ENCODE measurements around the gene XAGE1B. TPM values are rescaled to one million over a fixed set of nuclear protein-coding genes. Genes with fewer than 3 reads are reported as not detected.
"Not testable (repeated sequence)": the region's sequence is repeated elsewhere in the genome, so short reads cannot be mapped to it uniquely, and the experiment has no call there.

Gene XAGE1B
- total and polyA plus RNA-seq, 2 of the 8 experiments (the other 6 are each of a cell fraction or from before 2014, with no cell fraction given): not detected

GRCh38 chrX:52495545-52496418, 21.1 kb downstream of the XAGE1B start, which contains the start of gene XAGE1A:
Gene XAGE1A (plus strand): TSS chrX:52495808. CDS start chrX:52497362, 1,554 bp downstream.
- H3K79me2 ChIP-seq (ENCODE audit: control insufficient read depth in 1 of 2, insufficient read depth in 2 of 2, low read length in 2 of 2); H3K4ac ChIP-seq (replicated peaks; ENCODE audit: insufficient read length, low read depth, low read length); H3K4me2 ChIP-seq (ENCODE audit: insufficient read depth in 1 of 2, low read depth in 2 of 2, low read length in 2 of 2); H3K36me3 ChIP-seq (ENCODE audit: control insufficient read depth in 2 of 4, insufficient read depth in 4 of 4, low read length in 3 of 4); H2BK20ac ChIP-seq (ENCODE audit: low read length); CTCF ChIA-PET (ENCODE audit: partially characterized antibody); H3K79me1 ChIP-seq (ENCODE audit: low read depth, low read length); H3K4me1 ChIP-seq (replicated peaks in 1 of 4; ENCODE audit: control insufficient read depth in 3 of 4, insufficient read depth in 4 of 4, low read length in 3 of 4); H3K23me2 ChIP-seq (ENCODE audit: low read depth, low read length); H3K9me3 ChIP-seq (ENCODE audit: insufficient read depth in 2 of 2, low read depth in 1 of 2, low read length in 1 of 2); H3K18ac ChIP-seq (ENCODE audit: extremely low read depth, low read length); DNase-seq (ENCODE audit: low read depth in 1 of 2, low spot score in 2 of 2); FAIRE-seq; H2BK120ac ChIP-seq (replicated peaks; ENCODE audit: low read depth, low read length); H4K5ac ChIP-seq (ENCODE audit: insufficient read length, low read depth, low read length); H3K56ac ChIP-seq (replicated peaks; ENCODE audit: insufficient read length, low read depth, low read length); H2BK12ac ChIP-seq (ENCODE audit: low read depth, low read length); H4K91ac ChIP-seq (replicated peaks; ENCODE audit: insufficient read length, low read length); H3K27ac ChIP-seq (ENCODE audit: low read depth, low read length); H3K9ac ChIP-seq (replicated peaks in 1 of 4; ENCODE audit: extremely low read depth in 1 of 4, low read depth in 3 of 4, low read length in 3 of 4); H4K8ac ChIP-seq (ENCODE audit: extremely low read depth, insufficient read depth, low read length); H2BK5ac ChIP-seq (ENCODE audit: low read depth, low read length); H3K27me3 ChIP-seq (replicated peaks in 1 of 4; ENCODE audit: control insufficient read depth in 3 of 4, extremely low read depth in 1 of 4, insufficient read depth in 3 of 4, low read length in 3 of 4); H3K23ac ChIP-seq (ENCODE audit: insufficient read length); POLR2A ChIA-PET (ENCODE audit: partially characterized antibody); H2AK5ac ChIP-seq (ENCODE audit: low read depth, low read length); H2BK15ac ChIP-seq (ENCODE audit: low read length); H3K4me3 ChIP-seq (ENCODE audit: extremely low read depth in 1 of 4, insufficient read depth in 2 of 4, low read depth in 3 of 4, low read length in 4 of 4); H3K14ac ChIP-seq (ENCODE audit: insufficient read length); H2AFZ ChIP-seq (ENCODE audit: low read length); H4K20me1 ChIP-seq (replicated peaks in 1 of 2; ENCODE audit: control insufficient read depth in 1 of 2, insufficient read depth in 2 of 2, low read length in 2 of 2): not testable (repeated sequence)
- no CpG with 5 or more reads among the region's 41 CpGs for WGBS, 2 experiments (ENCODE audit: extremely low coverage in 1 of 2, insufficient coverage in 1 of 2, insufficient read length in 1 of 2, insufficient replicate concordance in 2 of 2, low coverage in 1 of 2, low lambda C conversion rate in 2 of 2, missing lambda C conversion rate in 1 of 2)

- H4K8ac ChIP-seq (ENCODE audit: extremely low read depth, insufficient read depth, low read length); H2AK5ac ChIP-seq (ENCODE audit: low read depth, low read length); H3K14ac ChIP-seq (ENCODE audit: insufficient read length); H3K9ac ChIP-seq (replicated peaks in 1 of 4; ENCODE audit: extremely low read depth in 1 of 4, low read depth in 3 of 4, low read length in 3 of 4); H3K56ac ChIP-seq (replicated peaks; ENCODE audit: insufficient read length, low read depth, low read length); H3K4me2 ChIP-seq (ENCODE audit: insufficient read depth in 1 of 2, low read depth in 2 of 2, low read length in 2 of 2); H3K18ac ChIP-seq (ENCODE audit: extremely low read depth, low read length); H2BK120ac ChIP-seq (replicated peaks; ENCODE audit: low read depth, low read length); H4K91ac ChIP-seq (replicated peaks; ENCODE audit: insufficient read length, low read length); H3K79me2 ChIP-seq (ENCODE audit: control insufficient read depth in 1 of 2, insufficient read depth in 2 of 2, low read length in 2 of 2); H2BK12ac ChIP-seq (ENCODE audit: low read depth, low read length); H2AFZ ChIP-seq (ENCODE audit: low read length); FAIRE-seq; H3K4me1 ChIP-seq (replicated peaks in 1 of 4; ENCODE audit: control insufficient read depth in 3 of 4, insufficient read depth in 4 of 4, low read length in 3 of 4); CTCF ChIA-PET (ENCODE audit: partially characterized antibody); H3K27ac ChIP-seq (ENCODE audit: low read depth, low read length); H3K27me3 ChIP-seq (replicated peaks in 1 of 4; ENCODE audit: control insufficient read depth in 3 of 4, extremely low read depth in 1 of 4, insufficient read depth in 3 of 4, low read length in 3 of 4); H3K23me2 ChIP-seq (ENCODE audit: low read depth, low read length); H3K79me1 ChIP-seq (ENCODE audit: low read depth, low read length); H2BK20ac ChIP-seq (ENCODE audit: low read length); H2BK15ac ChIP-seq (ENCODE audit: low read length); H2BK5ac ChIP-seq (ENCODE audit: low read depth, low read length); POLR2A ChIA-PET (ENCODE audit: partially characterized antibody); H3K4me3 ChIP-seq (ENCODE audit: extremely low read depth in 1 of 4, insufficient read depth in 2 of 4, low read depth in 3 of 4, low read length in 4 of 4); H3K23ac ChIP-seq (ENCODE audit: insufficient read length); H3K4ac ChIP-seq (replicated peaks; ENCODE audit: insufficient read length, low read depth, low read length); H3K36me3 ChIP-seq (ENCODE audit: control insufficient read depth in 2 of 4, insufficient read depth in 4 of 4, low read length in 3 of 4); H4K20me1 ChIP-seq (replicated peaks in 1 of 2; ENCODE audit: control insufficient read depth in 1 of 2, insufficient read depth in 2 of 2, low read length in 2 of 2); H4K5ac ChIP-seq (ENCODE audit: insufficient read length, low read depth, low read length); H3K9me3 ChIP-seq (ENCODE audit: insufficient read depth in 2 of 2, low read depth in 1 of 2, low read length in 1 of 2); DNase-seq (ENCODE audit: low read depth in 1 of 2, low spot score in 2 of 2): not testable (repeated sequence)
- 90% methylated on average over 1 of the region's 1 CpG; no CpG with 5 or more reads in 1 of the 2 experiments for WGBS, 2 experiments (ENCODE audit: extremely low coverage in 1 of 2, insufficient coverage in 1 of 2, insufficient read length in 1 of 2, insufficient replicate concordance in 2 of 2, low coverage in 1 of 2, low lambda C conversion rate in 2 of 2, missing lambda C conversion rate in 1 of 2)
Measured at GRCh38 chrX:52471301-52471700, 45.6 kb downstream of the XAGE1B start.

Data from H1 (cell line).